ENCODE measurements around the gene CARD6. TPM values are rescaled to one million over a fixed set of nuclear protein-coding genes. Genes with fewer than 3 reads are reported as not detected.

CARD6 gene
- total and polyA plus RNA-seq, 2 donors (not counting 1 experiment from before 2014, with no cell fraction given), result 0.72 to 2.7 TPM

DNA sequence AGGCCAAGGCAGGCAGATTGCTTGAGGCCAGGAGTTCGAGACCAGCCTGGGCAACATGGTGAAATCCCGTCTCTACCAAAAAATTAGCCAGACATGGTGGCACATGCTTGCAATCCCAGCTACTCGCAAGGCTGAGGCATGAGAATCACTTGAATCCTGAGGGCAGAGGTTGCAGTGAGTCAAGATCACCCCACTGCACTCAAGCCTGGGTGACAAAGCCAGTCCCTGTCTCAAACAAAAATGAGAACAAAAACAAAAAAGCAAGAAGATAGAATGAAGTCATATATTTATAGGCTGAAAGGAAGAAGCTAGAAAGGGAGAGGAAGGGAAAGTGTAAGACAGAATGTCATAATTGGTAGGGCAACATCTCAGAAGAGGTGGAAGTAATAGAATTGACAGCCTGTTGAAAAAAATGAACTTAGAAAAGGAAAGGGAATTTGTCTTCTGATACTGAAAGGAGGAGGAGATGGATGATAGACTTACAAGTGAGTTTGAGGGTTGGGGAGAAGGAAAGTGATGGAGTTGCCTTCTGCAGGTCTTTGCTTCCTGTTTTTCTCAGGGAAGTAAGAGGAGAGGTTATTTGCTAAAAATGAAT, 32.2 kb downstream of the CARD6 start:
- Mint-ChIP-seq H3K4me3 (no peak overlapping the region), H3K9me3 (ENCODE audit: insufficient read depth) (no peaks in the 10 kb centered on the region), H3K27ac (no peak overlapping the region), H3K27me3 (peaks cover 22% of the 10 kb centered on the region), H3K4me1 (no peaks in the 10 kb centered on the region)
- H3K27ac ChIP-seq (ENCODE audit: low read length in 2 of 2), result no peak overlapping the region
- no peak overlapping the region for H3K4me2 ChIP-seq (replicated peaks; ENCODE audit: low read depth, low read length, poor library complexity, severe bottlenecking)
- no peak overlapping the region for H3K4me3 ChIP-seq (ENCODE audit: control extremely low read depth in 1 of 5, extremely low read depth in 1 of 5, insufficient read depth in 1 of 5, low read depth in 2 of 5, low read length in 4 of 5)
- H3K27me3 ChIP-seq (replicated peaks in 1 of 4; ENCODE audit: control extremely low read depth in 1 of 4, control insufficient read depth in 3 of 4, insufficient read depth in 4 of 4, low read length in 3 of 4), result no peaks in the 10 kb centered on the region
- no peaks in the 10 kb centered on the region for H3K4me1 ChIP-seq (ENCODE audit: control insufficient read depth in 2 of 2, insufficient read depth in 2 of 2, low read length in 2 of 2)
- H3K9me3 ChIP-seq (ENCODE audit: control extremely low read depth in 1 of 3, control insufficient read depth in 2 of 3, insufficient read depth in 1 of 3, low read length in 2 of 3), result peaks cover 0 to 3% (median 0%) of the 10 kb centered on the region in 3 donors
- ChIA-PET CTCF (no interaction called here), POLR2A (no interaction called here)
- H3K36me3 ChIP-seq (replicated peaks in 1 of 2; ENCODE audit: control extremely low read depth in 1 of 2, control insufficient read depth in 1 of 2, extremely low read depth in 1 of 2, insufficient read depth in 2 of 2, low read length in 1 of 2), result no peaks in the 10 kb centered on the region
- no peak for TF ChIP-seq EZH2 (IDR thresholded peaks at IDR 0.05; ENCODE audit: borderline replicate concordance, insufficient read depth, low read depth, low read length, poor library complexity, severe bottlenecking)
- TF ChIP-seq, protein P1, sequence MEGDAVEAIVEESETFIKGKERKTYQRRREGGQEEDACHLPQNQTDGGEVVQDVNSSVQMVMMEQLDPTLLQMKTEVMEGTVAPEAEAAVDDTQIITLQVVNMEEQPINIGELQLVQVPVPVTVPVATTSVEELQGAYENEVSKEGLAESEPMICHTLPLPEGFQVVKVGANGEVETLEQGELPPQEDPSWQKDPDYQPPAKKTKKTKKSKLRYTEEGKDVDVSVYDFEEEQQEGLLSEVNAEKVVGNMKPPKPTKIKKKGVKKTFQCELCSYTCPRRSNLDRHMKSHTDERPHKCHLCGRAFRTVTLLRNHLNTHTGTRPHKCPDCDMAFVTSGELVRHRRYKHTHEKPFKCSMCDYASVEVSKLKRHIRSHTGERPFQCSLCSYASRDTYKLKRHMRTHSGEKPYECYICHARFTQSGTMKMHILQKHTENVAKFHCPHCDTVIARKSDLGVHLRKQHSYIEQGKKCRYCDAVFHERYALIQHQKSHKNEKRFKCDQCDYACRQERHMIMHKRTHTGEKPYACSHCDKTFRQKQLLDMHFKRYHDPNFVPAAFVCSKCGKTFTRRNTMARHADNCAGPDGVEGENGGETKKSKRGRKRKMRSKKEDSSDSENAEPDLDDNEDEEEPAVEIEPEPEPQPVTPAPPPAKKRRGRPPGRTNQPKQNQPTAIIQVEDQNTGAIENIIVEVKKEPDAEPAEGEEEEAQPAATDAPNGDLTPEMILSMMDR (IDR thresholded peaks at IDR 0.05), result no peak
- H3K79me2 ChIP-seq (ENCODE audit: control insufficient read depth, insufficient read depth, low read length), result no peaks in the 10 kb centered on the region
- DNase-seq (no peak), ATAC-seq (ENCODE audit: low read depth) (no peak)
- no peak overlapping the region for H2AFZ ChIP-seq (ENCODE audit: insufficient read depth, low read depth, low read length, poor library complexity, severe bottlenecking)
- intact Hi-C loops (cut with micrococcal nuclease), result no loop called here
- H3K9ac ChIP-seq (ENCODE audit: low read length), result no peak overlapping the region
- H4K20me1 ChIP-seq (ENCODE audit: control insufficient read depth, insufficient read depth, low read length, poor library complexity, severe bottlenecking), result no peaks in the 10 kb centered on the region
- 88% methylated on average over 3 of the region's 3 CpGs for WGBS (ENCODE audit: insufficient coverage)

DNA sequence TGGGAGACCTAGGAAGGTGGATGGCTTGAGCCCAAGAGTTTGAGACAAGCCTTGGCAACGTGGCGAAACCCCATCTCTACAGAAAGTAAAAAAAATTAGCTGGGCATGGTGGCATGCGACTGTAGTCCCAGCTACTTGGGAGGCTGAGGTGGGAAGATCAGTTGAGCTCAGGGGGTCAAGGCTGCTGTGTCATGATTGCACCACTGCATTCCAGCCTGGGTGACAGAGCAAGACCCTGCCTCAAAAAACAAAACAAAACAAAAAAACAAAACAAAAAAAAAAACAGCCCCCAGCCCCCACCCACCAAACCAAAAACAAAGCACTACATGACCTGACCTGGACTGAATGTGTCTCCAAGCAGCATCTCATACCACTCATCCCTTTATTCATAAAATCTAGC, 34.8 kb downstream of the CARD6 start:
- ChIA-PET CTCF (no interaction called here), POLR2A (no interaction called here)
- Histone ChIP-seq H3K36me3 (replicated peaks in 1 of 2; ENCODE audit: control extremely low read depth in 1 of 2, control insufficient read depth in 1 of 2, extremely low read depth in 1 of 2, insufficient read depth in 2 of 2, low read length in 1 of 2) (no peaks in the 10 kb centered on the region), H2AFZ (ENCODE audit: insufficient read depth, low read depth, low read length, poor library complexity, severe bottlenecking) (no peak overlapping the region), H3K27me3 (replicated peaks in 1 of 4; ENCODE audit: control extremely low read depth in 1 of 4, control insufficient read depth in 3 of 4, insufficient read depth in 4 of 4, low read length in 3 of 4) (peaks cover 0 to 2% (median 0%) of the 10 kb centered on the region in 4 experiments), H3K9ac (ENCODE audit: low read length) (no peak overlapping the region), H3K4me3 (ENCODE audit: control extremely low read depth in 1 of 5, extremely low read depth in 1 of 5, insufficient read depth in 1 of 5, low read depth in 2 of 5, low read length in 4 of 5) (no peak overlapping the region), H4K20me1 (ENCODE audit: control insufficient read depth, insufficient read depth, low read length, poor library complexity, severe bottlenecking) (no peaks in the 10 kb centered on the region), H3K9me3 (ENCODE audit: control extremely low read depth in 1 of 3, control insufficient read depth in 2 of 3, insufficient read depth in 1 of 3, low read length in 2 of 3) (peaks cover 0 to 3% (median 0%) of the 10 kb centered on the region in 3 donors), H3K27ac (ENCODE audit: low read length in 2 of 2) (no peak overlapping the region), H3K79me2 (ENCODE audit: control insufficient read depth, insufficient read depth, low read length) (no peaks in the 10 kb centered on the region), H3K4me1 (ENCODE audit: control insufficient read depth in 2 of 2, insufficient read depth in 2 of 2, low read length in 2 of 2) (no peaks in the 10 kb centered on the region), H3K4me2 (replicated peaks; ENCODE audit: low read depth, low read length, poor library complexity, severe bottlenecking) (no peak overlapping the region)
- Mint-ChIP-seq H3K27ac (no peak overlapping the region), H3K9me3 (ENCODE audit: insufficient read depth) (no peaks in the 10 kb centered on the region), H3K27me3 (peaks cover 15% of the 10 kb centered on the region), H3K4me3 (no peak overlapping the region), H3K4me1 (no peaks in the 10 kb centered on the region)
- DNase-seq (no peak), ATAC-seq (ENCODE audit: low read depth) (no peak)
- WGBS (ENCODE audit: insufficient coverage), result no CpG with 5 or more reads among the region's 3 CpGs
- intact Hi-C loops (cut with micrococcal nuclease), result no loop called here
- TF ChIP-seq EZH2 (IDR thresholded peaks at IDR 0.05; ENCODE audit: borderline replicate concordance, insufficient read depth, low read depth, low read length, poor library complexity, severe bottlenecking), result no peak
- TF ChIP-seq, protein P1 (IDR thresholded peaks at IDR 0.05), result no peak

Data from B cell (primary cell).